Upper lobe of left lung (tissue), 4 donors: ENCODE measurements around the gene DENND1B.

Source experiments
- POLR2AphosphoS5 ChIP-seq, 2 donors: sonication (generic); formaldehyde crosslinking; IDR thresholded peaks; one replicate each; pipeline ENCODE4 v1.5.1; 2017; ENCODE audit warnings: antibody characterized with exemption in 2 of 2
- TF ChIP-seq, protein P1 (sequence below), 6 experiments: fragments of 450-650 bp in 4 of 6; fragments of 200-600 bp in 2 of 6; sonication (generic) in 2 of 6; IDR thresholded peaks; one replicate each; pipeline ENCODE4 v1.5.1; 2016 to 2019; ENCODE audit warnings: antibody characterized with exemption in 6 of 6

GRCh38 chr1:197462539-197462938 lies 312.7 kb downstream of the DENND1B start:
- TF ChIP-seq, protein P1, sequence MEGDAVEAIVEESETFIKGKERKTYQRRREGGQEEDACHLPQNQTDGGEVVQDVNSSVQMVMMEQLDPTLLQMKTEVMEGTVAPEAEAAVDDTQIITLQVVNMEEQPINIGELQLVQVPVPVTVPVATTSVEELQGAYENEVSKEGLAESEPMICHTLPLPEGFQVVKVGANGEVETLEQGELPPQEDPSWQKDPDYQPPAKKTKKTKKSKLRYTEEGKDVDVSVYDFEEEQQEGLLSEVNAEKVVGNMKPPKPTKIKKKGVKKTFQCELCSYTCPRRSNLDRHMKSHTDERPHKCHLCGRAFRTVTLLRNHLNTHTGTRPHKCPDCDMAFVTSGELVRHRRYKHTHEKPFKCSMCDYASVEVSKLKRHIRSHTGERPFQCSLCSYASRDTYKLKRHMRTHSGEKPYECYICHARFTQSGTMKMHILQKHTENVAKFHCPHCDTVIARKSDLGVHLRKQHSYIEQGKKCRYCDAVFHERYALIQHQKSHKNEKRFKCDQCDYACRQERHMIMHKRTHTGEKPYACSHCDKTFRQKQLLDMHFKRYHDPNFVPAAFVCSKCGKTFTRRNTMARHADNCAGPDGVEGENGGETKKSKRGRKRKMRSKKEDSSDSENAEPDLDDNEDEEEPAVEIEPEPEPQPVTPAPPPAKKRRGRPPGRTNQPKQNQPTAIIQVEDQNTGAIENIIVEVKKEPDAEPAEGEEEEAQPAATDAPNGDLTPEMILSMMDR (IDR thresholded peaks at IDR 0.05) = no peak
- TF ChIP-seq POLR2AphosphoS5 (IDR thresholded peaks at IDR 0.05) = no peak
